Measurements from ENCODE around the gene PHLDA2.
"Not testable (repeated sequence)": the region's sequence is repeated elsewhere in the genome, so short reads cannot be mapped to it uniquely, and the experiment has no call there.

PHLDA2 gene

GRCh38 chr11:2945031-2945756, 16.0 kb upstream of the PHLDA2 start:
- peak; percentile 73 for DNase-seq

DNA sequence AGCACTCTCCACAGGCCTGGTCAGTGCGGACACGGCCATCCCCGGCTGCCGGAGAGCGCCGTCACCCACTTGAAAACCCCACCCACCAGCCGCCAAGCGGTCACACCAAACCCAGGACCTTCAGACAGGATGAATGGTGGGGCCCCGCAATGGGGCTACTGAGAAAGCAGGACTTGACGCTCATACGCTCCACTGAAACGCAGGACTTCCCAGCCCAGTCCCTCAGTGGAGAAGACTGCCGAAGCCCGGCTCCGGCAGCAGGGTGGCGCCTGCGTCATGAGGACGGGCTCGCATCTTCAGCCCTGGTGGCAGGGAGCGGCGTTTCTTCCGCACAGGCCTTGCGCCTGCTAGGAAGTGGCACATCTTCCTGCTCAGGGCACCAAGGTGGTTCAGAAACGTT, 15.3 kb upstream of the PHLDA2 start:
- no peak for DNase-seq

DNA sequence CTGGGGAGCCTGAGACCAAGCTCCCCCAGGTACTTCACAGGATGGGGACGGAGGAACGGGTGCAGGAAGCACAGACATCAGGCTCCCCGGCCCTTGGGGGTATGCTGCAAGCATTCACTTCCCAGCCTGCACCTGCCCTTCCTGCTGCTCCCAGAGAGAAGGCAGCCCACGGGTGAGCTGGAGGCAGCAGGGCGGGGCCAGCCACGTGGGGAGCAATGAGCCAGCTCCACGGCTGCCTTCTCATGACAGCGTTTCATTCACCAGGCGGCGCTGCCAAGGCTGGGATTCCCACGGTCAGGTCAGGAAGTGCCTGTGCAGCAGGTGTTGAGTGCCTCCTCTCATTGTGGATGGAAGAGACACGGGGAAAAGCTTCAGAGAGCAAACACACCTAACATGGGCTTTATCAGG, 14.5 kb upstream of the PHLDA2 start:
- peak; percentile 33 for DNase-seq

DNA sequence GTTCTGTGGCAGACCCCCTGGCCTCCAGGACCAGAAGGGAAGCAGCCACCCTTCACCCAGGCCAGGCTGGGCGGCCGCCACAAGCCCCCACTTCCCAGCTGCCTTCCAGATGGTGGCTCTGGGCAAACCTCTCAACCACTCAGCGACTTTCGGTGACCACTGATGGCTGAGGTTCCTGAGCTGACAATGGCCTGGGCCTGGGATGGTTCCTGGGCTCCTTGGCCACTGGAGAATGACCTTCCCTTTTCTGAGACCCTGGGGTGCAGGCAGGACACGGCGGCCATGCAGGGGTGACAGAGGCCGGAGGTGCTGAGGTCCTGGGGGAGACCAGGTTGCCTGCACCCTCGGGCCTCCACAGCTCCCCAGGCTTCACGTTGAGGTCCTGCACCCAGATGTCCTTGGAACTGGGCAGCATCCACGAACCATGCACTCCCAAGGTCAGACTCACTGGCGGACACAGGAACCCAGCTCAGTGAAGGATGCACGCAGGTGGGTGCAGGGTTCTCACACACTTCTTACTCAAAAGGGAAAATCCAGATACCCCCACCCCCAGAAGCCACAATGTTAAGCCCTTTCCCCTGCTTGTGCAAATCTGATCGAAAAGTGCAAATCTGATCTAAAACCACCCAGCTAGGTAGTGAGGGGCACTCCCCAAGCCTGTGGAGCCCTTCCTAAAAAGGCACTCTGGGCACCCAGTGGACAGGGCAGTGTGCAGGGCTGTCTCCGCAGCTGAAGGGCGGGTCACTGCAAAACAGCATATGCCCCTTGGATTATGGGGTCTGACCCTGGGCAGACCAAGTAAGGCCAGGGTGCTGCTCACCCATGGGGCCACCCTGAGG, 13.9 kb upstream of the PHLDA2 start:
- DNase-seq = no peak

DNA sequence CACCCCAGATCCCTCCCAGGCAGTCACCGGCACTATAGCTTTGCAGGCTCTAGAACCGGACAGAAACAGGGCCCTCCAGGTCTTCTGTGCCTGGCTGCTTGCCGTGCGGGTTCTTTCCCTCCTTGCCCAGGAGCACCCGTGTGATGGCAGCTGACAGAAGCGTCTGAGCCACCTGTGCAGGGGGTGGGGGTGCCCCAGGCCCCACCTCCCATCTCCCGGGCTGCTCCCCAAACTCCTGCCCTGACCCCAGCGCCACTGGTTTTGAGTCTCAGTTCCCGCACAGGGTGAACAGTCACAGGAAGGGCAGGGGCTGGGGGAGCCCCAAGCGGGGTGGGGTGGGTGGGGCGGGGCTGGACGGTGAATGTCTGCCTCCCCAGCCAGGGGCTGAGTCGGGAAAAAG, 13.2 kb upstream of the PHLDA2 start:
- no peak for DNase-seq

DNA sequence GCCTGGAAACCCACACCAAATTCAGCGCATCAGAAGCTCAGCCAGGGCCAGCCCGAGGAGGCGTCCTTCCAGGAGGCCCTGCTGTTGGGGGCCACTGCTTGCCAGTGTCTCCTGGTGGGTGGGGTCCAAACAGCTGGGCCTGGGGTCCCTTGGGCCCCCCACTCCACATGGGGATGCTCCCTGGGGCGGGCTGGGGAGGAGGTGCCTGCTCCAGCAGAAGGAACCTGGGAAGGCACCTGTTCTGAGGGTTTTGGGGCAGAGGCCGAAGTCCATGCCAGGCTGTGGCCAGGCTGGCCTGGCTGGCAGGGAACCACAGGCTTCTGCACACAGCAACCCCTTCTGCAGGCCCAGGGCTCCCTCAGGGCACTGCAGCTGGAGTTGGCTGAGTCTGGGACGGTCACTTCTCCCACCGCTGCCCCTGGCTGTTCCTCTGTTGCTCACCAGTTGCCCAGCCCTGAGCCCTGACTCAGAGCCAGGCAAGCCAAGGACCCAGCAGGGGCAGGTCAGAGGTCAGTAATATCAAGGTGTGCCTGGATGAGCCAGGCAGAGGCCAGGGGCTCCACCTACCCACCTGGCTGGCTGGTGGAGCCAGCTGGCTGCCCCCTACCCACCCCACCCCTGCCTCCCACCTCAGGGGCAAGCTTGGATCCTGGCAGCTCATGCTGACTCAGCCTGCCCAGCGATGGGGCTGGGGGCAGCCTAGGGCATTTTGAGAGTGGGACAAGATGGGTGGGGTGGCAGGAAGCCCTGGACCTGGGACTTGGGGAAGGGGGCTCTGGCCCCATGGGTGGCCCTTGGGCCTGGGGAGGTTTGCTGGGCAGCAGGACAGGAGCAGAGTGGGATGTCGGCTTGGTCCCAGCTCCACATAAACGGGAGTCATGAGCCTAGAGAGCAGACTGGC, 12.0 kb upstream of the PHLDA2 start:
- DNase-seq = no peak

DNA sequence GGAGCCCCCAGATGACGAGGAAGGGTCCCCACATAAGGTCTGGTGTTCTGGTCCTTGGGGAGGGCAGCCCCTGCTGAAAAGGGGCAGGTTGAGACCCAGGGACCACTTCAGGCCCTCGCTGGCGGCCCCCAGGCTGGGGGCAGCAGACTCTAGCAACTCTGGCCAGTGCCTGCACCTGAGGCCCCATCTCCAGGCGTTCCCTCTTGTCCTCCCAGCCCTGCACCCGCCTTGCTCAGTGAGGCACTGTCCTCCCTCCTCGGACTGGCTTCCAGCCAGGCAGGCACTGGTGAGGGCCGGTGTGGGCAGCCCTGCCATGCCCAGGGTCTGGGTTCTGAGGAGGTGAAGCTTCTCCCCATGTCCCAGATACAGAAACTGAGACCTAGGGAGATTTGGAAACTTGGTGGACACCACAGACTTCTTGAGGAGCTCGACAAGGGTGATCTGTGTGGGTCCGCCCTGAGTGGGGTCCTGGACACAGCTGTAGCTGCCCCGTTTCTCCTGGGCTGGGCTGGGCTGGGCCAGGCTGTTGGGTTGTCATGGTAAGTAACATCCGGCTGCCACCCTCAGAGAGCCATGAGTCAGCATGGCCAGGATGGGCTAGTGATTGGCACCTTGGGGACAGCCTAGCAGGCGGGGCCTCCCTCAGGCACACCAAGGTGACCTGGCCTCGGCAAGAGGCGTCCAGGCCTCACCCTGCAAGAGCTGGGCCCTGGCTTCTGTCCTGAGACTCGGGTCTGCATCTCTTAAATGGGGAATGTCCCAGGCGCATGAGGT, 11.1 kb upstream of the PHLDA2 start:
- peak; percentile 56 for DNase-seq

DNA sequence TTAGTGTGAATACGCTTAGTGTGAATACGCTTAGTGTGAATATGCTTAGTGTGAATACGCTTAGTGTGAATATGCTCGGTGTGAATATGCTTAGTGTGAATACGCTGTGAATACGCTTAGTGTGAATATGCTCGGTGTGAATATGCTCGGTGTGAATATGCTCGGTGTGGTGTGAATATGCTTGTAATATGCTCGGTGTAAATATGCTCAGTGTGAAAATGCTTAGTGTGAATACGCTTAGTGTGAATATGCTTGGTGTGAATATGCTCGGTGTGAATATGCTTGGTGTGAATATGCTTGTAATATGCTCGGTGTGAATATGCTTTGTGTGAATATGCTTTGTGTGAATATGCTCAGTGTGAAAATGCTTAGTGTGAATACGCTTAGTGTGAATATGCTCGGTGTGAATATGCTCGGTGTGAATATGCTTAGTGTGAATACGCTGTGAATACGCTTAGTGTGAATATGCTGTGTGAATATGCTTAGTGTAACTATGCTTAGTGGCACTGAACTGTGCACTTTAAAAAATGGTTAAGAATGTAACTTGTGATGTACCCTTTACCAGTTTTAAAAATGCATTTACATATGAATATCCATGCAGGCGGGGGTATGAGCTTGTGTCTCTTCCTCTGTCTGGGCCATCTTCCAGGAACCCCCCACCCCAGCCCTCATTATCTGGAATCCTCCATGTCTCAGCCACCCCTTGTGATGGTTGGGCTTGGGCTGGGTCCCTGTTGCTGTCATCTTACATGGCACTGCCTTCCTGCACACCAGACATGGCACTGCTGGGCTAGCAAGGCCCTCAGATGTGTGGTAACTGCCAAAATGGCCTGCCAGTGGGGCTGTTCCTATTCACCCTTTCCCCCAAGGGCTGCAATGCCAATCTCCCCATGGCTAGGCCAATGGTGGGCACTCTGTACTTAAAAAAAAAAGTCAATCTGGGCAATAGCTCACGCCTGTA, 9.5 kb upstream of the PHLDA2 start:
- DNase-seq = not testable (repeated sequence)

DNA sequence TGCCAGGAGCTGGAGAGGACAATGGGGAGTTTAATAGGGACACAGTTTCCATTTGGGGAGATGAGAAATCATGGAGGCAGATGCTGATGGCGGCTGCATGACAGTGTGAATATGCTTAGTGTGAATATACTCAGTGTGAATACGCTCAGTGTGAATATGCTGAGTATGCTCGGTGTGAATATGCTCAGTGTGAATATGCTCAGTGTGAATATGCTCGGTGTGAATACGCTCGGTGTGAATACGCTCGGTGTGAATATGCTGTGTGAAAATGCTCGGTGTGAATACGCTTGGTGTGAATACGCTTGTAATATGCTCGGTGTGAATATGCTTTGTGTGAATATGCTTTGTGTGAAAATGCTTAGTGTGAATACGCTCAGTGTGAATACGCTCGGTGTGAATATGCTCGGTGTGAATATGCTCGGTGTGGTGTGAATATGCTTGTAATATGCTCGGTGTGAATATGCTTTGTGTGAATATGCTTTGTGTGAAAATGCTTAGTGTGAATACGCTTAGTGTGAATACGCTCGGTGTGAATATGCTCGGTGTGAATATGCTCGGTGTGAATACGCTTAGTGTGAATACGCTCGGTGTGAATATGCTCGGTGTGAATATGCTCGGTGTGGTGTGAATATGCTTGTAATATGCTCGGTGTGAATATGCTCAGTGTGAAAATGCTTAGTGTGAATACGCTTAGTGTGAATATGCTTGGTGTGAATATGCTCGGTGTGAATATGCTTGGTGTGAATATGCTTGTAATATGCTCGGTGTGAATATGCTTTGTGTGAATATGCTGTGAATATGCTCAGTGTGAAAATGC, 8.6 kb upstream of the PHLDA2 start:
- not testable (repeated sequence) for DNase-seq

DNA sequence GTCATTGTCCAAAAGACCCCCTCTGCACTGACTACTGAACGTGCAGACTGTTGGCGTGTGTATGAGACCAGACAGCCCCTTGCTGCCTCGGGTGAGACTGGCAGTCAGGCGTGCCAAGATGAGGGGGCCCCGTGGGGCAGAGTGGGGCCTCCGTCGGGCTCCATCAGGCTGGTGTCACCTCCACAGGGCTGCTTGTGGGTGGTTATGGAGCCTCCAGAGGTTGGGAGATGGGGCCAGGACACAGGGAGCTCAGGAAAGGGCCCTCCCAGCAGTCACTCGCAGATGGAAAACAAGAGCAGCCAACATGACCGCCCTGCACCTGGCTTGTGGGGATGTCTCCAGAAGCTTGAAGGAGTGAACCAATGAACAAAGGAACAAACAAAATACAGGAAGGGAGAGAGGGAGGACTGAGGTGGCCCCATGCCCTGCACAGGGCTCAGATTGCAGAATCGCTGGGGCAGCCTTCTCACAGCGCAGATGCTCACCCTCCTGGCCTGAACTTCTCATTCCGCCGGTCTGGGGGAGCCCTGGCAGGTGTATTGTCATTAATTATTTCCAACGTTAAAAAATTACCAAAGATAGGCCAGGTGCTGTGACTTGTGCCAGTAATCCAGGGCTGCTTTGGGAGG, 5.5 kb upstream of the PHLDA2 start:
- DNase-seq = no peak

DNA sequence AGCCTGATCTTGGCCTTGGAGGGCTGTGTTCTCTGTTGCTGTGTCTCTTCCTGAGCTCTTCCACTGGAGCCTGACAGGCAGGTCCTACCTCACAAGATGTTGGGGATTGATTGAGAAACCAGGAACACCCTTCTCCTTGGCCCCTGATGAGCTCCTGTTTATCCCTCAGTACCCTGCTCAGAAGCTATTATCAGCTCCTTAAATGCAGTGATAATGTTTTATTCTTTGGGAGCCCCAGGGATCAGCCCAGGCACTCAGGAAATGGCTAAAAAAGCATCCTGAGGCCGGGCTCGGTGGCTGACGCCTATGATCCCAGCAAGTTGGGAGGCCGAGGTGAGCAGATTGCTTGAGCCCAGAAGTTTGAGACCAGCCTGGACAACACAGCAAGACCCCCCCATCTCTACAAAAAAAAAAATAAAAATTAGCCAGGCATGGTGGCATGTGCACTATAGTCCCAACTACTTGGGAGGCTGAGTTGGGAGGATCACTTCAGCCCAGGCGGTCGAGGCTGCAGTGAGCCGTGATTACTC, 4.9 kb upstream of the PHLDA2 start:
- no peak for DNase-seq

DNA sequence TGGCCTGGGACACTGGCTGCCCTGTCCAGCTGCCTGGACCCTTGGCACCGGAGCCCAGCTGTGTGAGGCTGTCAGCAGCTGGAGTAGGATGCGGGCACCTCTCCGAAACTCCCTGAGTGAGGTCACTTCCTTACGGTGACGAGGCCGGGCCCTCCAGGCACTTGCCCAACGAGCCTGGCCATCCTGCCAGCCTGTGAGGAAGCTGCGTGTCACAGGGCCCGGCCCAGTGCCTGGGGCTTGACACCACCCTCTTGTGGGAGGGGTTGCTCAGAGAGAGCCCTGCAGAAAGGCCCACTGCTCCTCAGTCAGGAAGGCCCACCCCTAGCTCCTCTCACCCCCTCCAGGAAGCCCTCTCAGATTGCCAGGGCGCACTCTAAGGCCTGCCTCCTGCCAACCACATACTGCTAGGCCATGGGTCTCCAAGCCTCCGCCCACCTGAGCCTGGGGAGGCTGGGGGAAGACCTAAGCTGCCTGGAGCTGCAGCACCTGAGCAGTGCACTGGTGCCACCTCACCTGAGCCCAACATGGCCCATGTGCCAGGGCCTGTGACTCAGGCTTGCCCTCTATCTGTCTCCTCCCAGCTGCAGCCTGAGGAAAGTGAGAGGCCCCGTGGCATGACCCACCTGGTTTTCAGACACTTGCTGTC, 4.3 kb upstream of the PHLDA2 start:
- peak; percentile 59 for DNase-seq

GRCh38 chr11:2932850-2933251, 3.6 kb upstream of the PHLDA2 start:
- DNase-seq = no peak

GRCh38 chr11:2931771-2932738, 2.8 kb upstream of the PHLDA2 start:
- DNase-seq = no peak

- no peak for DNase-seq
These were observed 2.2 kb upstream of the PHLDA2 start for GRCh38 chr11:2931420-2931746.

- DNase-seq = peak; percentile 57
These were observed 1.6 kb upstream of the PHLDA2 start for GRCh38 chr11:2930704-2931419.
